ENCODE measurements around the gene NTRK1.

Gene NTRK1

DNA sequence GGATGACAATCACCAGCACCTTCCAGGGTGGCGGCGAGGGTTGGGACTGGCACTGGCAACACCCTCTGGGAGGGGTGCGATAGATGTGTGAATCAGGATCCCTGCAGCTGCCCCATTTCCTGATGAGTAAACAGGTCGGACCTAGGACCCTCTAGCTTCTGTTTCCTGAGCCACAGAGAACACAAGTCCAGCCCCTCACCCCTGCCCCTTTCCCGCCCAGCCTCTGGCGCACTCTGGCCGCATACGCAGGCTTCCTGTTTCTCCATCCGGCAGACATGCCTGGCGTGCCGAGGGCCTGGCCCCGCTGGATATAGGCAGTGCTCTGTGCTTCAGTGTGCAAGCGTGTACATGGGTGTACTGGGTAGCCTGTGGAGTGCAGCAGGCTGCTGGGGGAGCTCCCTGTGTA is 37.5 kb downstream of the NTRK1 start:
- DNase-seq (ENCODE audit: low read depth in 2 of 2) = no peak

GRCh38 chr1:156898971-156899664 is 38.5 kb downstream of the NTRK1 start:
- DNase-seq (ENCODE audit: low read depth in 2 of 2) = no peak

DNA sequence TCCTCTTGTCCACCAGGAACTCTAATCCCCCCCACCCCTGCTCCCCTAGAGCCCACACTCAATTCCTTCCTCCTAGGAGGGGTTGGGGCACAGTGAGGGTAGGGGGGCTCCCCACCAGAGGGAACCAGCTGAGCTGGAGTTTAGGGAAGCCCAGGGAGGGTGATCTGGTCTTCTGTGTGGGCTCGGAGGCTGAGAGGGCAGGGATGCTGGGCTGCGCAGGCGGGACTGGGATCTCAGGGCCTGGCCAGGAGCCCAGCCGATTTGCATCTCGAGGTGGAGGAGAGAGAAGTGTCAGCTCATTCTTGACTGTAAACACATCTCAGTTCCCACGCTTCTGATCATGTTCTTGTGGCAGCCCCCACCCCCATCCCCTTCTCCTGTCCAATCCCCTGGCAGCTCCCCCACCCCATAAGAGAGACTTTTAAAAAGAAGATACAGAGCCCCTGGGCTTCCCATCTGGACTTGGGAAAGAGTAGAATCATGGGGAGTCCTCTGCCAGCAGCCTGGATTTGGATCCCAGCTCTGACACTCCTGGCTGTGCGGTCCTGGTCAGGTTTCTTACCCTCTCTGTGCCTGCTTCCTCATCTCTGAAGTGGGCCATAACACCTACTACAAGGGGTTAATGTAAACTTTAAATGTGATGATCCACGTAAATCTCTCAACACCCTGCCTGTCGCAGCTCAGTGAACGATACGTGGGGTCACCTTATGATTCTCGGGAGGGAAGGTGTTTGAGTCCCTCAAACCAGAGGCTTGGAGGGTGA is 39.5 kb downstream of the NTRK1 start:
- no peak for DNase-seq (ENCODE audit: low read depth in 2 of 2)

DNA sequence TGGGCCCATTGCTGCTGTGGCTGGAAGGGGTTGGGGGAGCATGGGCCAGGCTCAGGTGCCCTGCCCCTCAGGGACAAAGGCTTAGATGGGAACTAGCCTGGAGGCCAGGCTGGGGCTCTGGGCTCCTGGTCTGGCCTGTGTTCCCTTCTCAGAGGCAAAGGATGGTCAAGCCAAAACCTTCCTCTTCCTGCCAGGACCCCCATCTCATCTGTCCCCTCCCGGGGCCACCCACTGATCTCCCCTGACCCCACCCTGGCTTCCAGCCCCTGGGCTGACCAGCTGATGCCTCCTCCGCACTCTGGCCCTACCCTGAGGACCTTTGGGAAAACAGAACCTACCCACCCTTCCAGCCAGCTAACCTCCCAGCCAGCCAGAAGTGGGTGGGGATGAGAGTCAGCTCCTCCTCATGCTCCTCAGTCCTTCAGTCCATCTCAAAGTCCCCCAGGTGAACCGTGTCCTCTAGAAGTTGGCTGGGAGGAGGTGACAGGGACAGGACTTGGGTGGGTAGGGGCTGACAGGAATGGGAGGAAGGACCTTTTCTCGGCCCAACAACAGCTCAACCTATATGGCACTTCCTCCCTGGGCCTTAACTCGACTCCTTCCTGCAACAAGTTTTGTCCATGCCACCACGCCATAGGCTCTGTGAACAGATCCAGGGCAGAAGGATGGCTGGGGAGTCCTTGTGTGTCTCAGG is 40.4 kb downstream of the NTRK1 start:
- DNase-seq (ENCODE audit: low read depth in 2 of 2) = no peak

DNA sequence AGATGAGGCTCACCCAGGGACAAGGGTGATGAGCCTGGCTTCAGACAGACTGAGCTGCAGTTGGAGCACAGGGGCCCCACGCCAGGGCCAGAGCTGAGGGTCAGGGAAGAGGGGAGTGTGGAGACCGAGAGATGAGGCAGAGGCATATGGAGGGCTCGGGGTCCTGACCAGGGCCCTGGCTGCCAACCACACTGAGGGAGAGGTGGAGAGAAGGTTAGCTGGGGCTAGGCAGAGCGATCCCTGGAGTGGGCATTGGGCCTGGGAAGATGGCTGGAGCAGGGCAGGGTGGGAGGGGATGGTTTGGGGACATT is 40.9 kb downstream of the NTRK1 start:
- no peak for DNase-seq (ENCODE audit: low read depth in 2 of 2)

DNA sequence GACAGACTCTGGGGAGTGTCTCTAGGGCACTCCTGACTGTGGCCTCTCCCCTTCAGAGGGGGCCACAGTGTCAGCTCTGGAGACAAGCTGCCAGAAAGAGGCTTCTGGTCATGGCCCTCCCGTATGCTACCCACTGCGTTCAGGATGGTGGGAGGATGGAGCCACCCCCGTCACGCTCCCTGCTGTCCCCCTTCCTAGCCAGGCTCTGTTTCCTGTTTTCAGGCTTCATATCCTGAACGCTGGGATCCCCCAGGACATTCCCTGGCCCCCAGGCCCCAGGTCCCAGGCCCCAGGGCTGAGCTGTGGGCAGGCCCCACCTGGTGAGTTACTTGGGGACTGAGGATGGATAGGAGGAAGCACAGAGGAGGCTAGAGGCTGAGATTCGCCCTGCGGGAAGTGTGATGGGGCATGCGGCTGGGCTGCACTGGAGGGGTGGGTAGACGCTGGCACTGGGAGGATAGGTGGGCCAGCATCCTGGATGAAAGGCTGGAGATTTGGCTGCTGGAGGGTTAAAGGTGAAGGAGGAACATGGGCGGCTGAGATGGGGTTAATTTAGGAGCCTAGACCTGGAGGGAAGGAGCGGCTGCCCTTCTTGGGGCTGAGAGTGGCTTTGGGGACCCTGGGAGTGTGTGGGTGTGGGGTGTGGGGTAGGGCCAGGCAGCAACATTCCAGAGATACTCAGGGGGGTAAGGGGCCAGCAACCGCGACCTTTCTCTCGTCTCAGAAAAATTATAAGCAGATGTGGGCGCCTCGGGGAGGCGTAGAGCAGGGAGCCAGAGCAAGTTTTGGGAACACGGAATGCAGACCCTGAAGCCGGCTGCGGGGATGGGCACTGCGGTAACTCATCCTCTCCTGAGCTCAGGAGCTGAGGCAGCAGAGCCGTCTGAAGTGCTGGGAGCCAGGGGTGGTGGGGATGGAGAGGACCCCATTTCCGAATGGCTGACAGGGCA is 41.6 kb downstream of the NTRK1 start:
- DNase-seq (ENCODE audit: low read depth in 2 of 2) = no peak

GRCh38 chr1:156903328-156904091 is 42.8 kb downstream of the NTRK1 start:
- no peak for DNase-seq (ENCODE audit: low read depth in 2 of 2)

GRCh38 chr1:156904187-156904959 is 43.7 kb downstream of the NTRK1 start:
- no peak for DNase-seq (ENCODE audit: low read depth in 2 of 2)

GRCh38 chr1:156905176-156905575 is 44.5 kb downstream of the NTRK1 start:
- no peak for DNase-seq (ENCODE audit: low read depth in 2 of 2)

GRCh38 chr1:156905651-156906050 is 45.0 kb downstream of the NTRK1 start:
- DNase-seq (ENCODE audit: low read depth in 2 of 2) = no peak

DNA sequence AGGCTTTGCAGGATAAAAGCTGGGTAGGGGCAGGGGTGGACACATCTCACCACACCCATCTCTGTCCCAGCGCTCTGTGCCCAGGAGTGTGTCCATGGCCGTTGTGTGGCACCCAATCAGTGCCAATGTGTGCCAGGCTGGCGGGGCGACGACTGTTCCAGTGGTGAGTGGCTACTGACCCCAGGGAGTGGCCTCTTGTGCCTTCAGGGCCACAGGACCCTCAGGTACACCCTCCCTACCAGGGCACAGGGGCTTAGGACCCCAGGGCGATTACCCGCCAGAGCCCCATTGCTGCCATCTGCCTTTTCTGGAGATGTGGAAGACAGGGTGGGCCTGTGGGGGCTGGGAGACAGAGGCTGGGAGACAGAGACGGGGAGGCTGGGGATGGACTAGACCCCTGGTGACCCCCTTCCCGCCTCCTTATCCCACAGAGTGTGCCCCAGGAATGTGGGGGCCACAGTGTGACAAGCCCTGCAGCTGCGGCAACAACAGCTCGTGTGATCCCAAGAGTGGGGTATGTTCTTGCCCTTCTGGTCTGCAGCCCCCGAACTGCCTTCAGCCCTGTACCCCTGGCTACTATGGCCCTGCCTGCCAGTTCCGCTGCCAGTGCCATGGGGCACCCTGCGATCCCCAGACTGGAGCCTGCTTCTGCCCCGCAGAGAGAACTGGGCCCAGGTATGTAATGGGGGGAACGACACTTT is 45.7 kb downstream of the NTRK1 start:
- DNase-seq (ENCODE audit: low read depth in 2 of 2) = no peak

GRCh38 chr1:156908541-156908940 is 47.9 kb downstream of the NTRK1 start:
- DNase-seq (ENCODE audit: low read depth in 2 of 2) = no peak

- DNase-seq (ENCODE audit: low read depth in 2 of 2) = no peak
Observed at GRCh38 chr1:156908955-156909354, 48.3 kb downstream of the NTRK1 start.

GRCh38 chr1:156909671-156910070 is 49.0 kb downstream of the NTRK1 start:
- DNase-seq (ENCODE audit: low read depth in 2 of 2) = no peak

GRCh38 chr1:156910309-156910782 is 49.7 kb downstream of the NTRK1 start:
- peak; percentile 51 to 56 for DNase-seq (ENCODE audit: low read depth in 2 of 2)

- no peak for DNase-seq (ENCODE audit: low read depth in 2 of 2)
Observed at GRCh38 chr1:156911577-156912298, 51.1 kb downstream of the NTRK1 start.

DNA sequence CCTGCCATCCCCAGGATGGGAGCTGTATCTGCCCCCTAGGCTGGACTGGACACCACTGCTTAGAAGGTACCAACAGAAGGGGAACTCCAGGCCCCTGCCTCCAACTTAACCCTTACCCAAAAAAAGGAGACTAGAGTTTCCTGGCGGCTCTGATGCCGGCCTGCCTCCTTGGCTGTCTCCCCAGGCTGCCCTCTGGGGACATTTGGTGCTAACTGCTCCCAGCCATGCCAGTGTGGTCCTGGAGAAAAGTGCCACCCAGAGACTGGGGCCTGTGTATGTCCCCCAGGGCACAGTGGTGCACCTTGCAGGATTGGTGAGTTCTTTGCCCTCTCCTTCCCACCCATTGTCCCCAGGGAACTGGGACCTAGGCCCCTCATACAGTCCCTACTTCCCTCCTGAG is 51.6 kb downstream of the NTRK1 start:
- DNase-seq (ENCODE audit: low read depth in 2 of 2) = no peak

GRCh38 chr1:156912861-156913808 is 52.5 kb downstream of the NTRK1 start:
- no peak for DNase-seq (ENCODE audit: low read depth in 2 of 2)

Data from stimulated activated CD4-positive, alpha-beta T cell treated with anti-CD3 and anti-CD28 coated beads, Interleukin-1b, Interleukin-23, amount 100 ng/mL, for 4 hours (primary cell).